ENCODE data around the gene CIAO3. TPM values are rescaled to one million over a fixed set of nuclear protein-coding genes. Genes with fewer than 3 reads are reported as not detected.

Gene CIAO3
- total RNA-seq, 2 experiments from 2014 or later, result 33.3 to 38.2 TPM

- Histone ChIP-seq H3K9me3 (ENCODE audit: control insufficient read depth in 1 of 2, insufficient read depth in 1 of 2, low read length in 2 of 2) (no peaks in the 10 kb centered on the region), H3K27ac (ENCODE audit: low read depth in 1 of 2, low read length in 2 of 2) (no peak overlapping the region), H3K36me3 (ENCODE audit: insufficient read depth, low read length) (no peaks in the 10 kb centered on the region), H3K4me1 (ENCODE audit: insufficient read depth, low read length) (peaks cover 7% of the 10 kb centered on the region), H3K27me3 (ENCODE audit: control insufficient read depth in 1 of 2, insufficient read depth in 2 of 2, low read length in 2 of 2) (no peaks in the 10 kb centered on the region), H3K4me3 (ENCODE audit: low read length) (no peak overlapping the region)
- intact Hi-C loops (cut with DNase I, micrococcal nuclease), result no loop called here
- Mint-ChIP-seq H3K27ac (no peak overlapping the region), H3K4me3 (no peak overlapping the region), H3K36me3 (ENCODE audit: low read depth) (no peaks in the 10 kb centered on the region), H3K27me3 (peaks cover 5% of the 10 kb centered on the region), H3K9me3 (no peaks in the 10 kb centered on the region), H3K4me1 (ENCODE audit: low read depth) (no peaks in the 10 kb centered on the region)
- POLR2A ChIA-PET, result no interaction called here
- CTCF ChIA-PET, result no interaction called here
- no peak for ATAC-seq (ENCODE audit: poor library complexity)
- no peak for DNase-seq
- no peak for TF ChIP-seq CTCF (IDR thresholded peaks at IDR 0.05)
These were observed 11.2 kb upstream of the CIAO3 start for GRCh38 chr16:752007-752312.

GRCh38 chr16:751152-752006 is 10.6 kb upstream of the CIAO3 start:
- Mint-ChIP-seq H3K36me3 (ENCODE audit: low read depth) (no peaks in the 10 kb centered on the region), H3K27ac (no peak overlapping the region), H3K4me3 (no peak overlapping the region), H3K9me3 (no peaks in the 10 kb centered on the region), H3K27me3 (peaks cover 5% of the 10 kb centered on the region), H3K4me1 (ENCODE audit: low read depth) (no peaks in the 10 kb centered on the region)
- peaks cover 7% of the 10 kb centered on the region for H3K4me1 ChIP-seq (ENCODE audit: insufficient read depth, low read length)
- no peaks in the 10 kb centered on the region for H3K27me3 ChIP-seq (ENCODE audit: control insufficient read depth in 1 of 2, insufficient read depth in 2 of 2, low read length in 2 of 2)
- intact Hi-C loops (cut with DNase I, micrococcal nuclease), result no loop called here
- H3K4me3 ChIP-seq (ENCODE audit: low read length), result no peak overlapping the region
- no peaks in the 10 kb centered on the region for H3K36me3 ChIP-seq (ENCODE audit: insufficient read depth, low read length)
- no peak for ATAC-seq (ENCODE audit: poor library complexity)
- CTCF ChIA-PET, result no interaction called here
- DNase-seq, result peak in 1 of 14 experiments; percentile 7
- H3K27ac ChIP-seq (ENCODE audit: low read depth in 1 of 2, low read length in 2 of 2), result no peak overlapping the region
- H3K9me3 ChIP-seq (ENCODE audit: control insufficient read depth in 1 of 2, insufficient read depth in 1 of 2, low read length in 2 of 2), result no peaks in the 10 kb centered on the region
- POLR2A ChIA-PET, result no interaction called here
- no peak for TF ChIP-seq CTCF (IDR thresholded peaks at IDR 0.05)

GRCh38 chr16:750485-750884 is 9.7 kb upstream of the CIAO3 start:
- no peak overlapping the region for H3K4me3 Mint-ChIP-seq
- ATAC-seq (ENCODE audit: poor library complexity), result no peak
- no peaks in the 10 kb centered on the region for H3K27me3 Mint-ChIP-seq
- intact Hi-C loops (cut with DNase I, micrococcal nuclease), result no loop called here
- H3K4me1 ChIP-seq (ENCODE audit: insufficient read depth, low read length), result peaks cover 7% of the 10 kb centered on the region
- no peak for TF ChIP-seq CTCF (IDR thresholded peaks at IDR 0.05)
- H3K4me3 ChIP-seq (ENCODE audit: low read length), result no peak overlapping the region
- no peak overlapping the region for H3K27ac Mint-ChIP-seq
- no peak overlapping the region for H3K27ac ChIP-seq (ENCODE audit: low read depth in 1 of 2, low read length in 2 of 2)
- no peaks in the 10 kb centered on the region for H3K4me1 Mint-ChIP-seq (ENCODE audit: low read depth)
- H3K36me3 ChIP-seq (ENCODE audit: insufficient read depth, low read length), result no peaks in the 10 kb centered on the region
- DNase-seq, result peak in 1 of 14 experiments; percentile 4
- no peaks in the 10 kb centered on the region for H3K27me3 ChIP-seq (ENCODE audit: control insufficient read depth in 1 of 2, insufficient read depth in 2 of 2, low read length in 2 of 2)
- no peaks in the 10 kb centered on the region for H3K36me3 Mint-ChIP-seq (ENCODE audit: low read depth)
- CTCF ChIA-PET, result no interaction called here
- H3K9me3 ChIP-seq (ENCODE audit: control insufficient read depth in 1 of 2, insufficient read depth in 1 of 2, low read length in 2 of 2), result no peaks in the 10 kb centered on the region
- no peaks in the 10 kb centered on the region for H3K9me3 Mint-ChIP-seq
- POLR2A ChIA-PET, result no interaction called here
